HG02588 (cell line): ENCODE results near the gene PABPC5.

Experiments used
- ATAC-seq: cut with Tn5 transposase; IDR thresholded peaks from one replicate; pipeline ENCODE4 v1.9.1; 2021; ENCODE audit warnings: mild to moderate bottlenecking, moderate library complexity; ENCODE audit not compliant: unreplicated experiment

The PABPC5 gene

GRCh38 chrX:91434351-91435168 lies at the start of gene PABPC5:
Gene PABPC5, plus strand, starts transcription at chrX:91434839. Its CDS starts 739 bp downstream, at chrX:91435578.
- no peak for ATAC-seq

GRCh38 chrX:91389026-91389425 lies 45.6 kb upstream of the PABPC5 start:
- no peak for ATAC-seq

GRCh38 chrX:91414713-91415112 lies 19.9 kb upstream of the PABPC5 start:
- ATAC-seq: no peak

GRCh38 chrX:91435395-91435794 lies 756 bp downstream of the PABPC5 start:
- no peak for ATAC-seq
